GM12891 (cell line): ENCODE measurements around the gene POLR1D.

Experiments
- POLR2A ChIP-seq: IDR thresholded peaks from 2 replicates; pipeline ENCODE4 v1.6.1; 2011; ENCODE audit warnings: low read depth, low read length, control low read depth
- POLR2AphosphoS5 ChIP-seq: IDR thresholded peaks from 2 replicates; pipeline ENCODE4 v1.6.1; 2011; ENCODE audit warnings: low read depth, low read length, control low read depth
- POU2F2 ChIP-seq: IDR thresholded peaks from 2 replicates; pipeline ENCODE4 v1.6.1; 2011; ENCODE audit warnings: low read depth, mild to moderate bottlenecking, control low read depth, low read length, moderate library complexity
- TAF1 ChIP-seq: IDR thresholded peaks from 2 replicates; pipeline ENCODE4 v1.6.1; 2011; ENCODE audit warnings: low read depth, low read length, control low read depth

DNA sequence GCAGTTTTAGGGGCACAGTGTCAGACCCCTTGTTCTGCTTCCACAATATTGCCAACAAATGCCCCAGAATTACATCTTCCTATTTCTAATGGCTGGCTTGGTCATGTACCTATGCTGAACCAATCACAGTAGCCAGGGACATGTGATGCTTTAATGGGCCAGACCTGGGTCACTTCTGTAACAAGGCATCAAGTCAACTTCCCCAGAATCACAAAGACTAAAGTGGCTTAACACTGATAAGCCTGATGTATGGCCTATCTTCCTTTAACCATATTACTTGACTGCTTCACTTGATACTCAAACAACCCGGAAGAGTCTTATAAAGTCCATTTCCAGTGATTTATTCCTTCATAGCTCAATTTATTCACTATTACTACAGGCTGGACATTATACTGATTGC lies 21.0 kb upstream of the POLR1D start:
- TF ChIP-seq POLR2AphosphoS5, result no peak
- TF ChIP-seq POLR2A, result no peak
- TF ChIP-seq POU2F2, result no peak
- TF ChIP-seq TAF1, result no peak
